ENCODE data around the gene PHF24. TPM values are rescaled to one million over a fixed set of nuclear protein-coding genes. Genes with fewer than 3 reads are reported as not detected.
"Not testable (repeated sequence)": the region's sequence is repeated elsewhere in the genome, so short reads cannot be mapped to it uniquely, and the experiment has no call there.

PHF24 gene
- total RNA-seq, 1 donor from 2014 or later: not detected

DNA sequence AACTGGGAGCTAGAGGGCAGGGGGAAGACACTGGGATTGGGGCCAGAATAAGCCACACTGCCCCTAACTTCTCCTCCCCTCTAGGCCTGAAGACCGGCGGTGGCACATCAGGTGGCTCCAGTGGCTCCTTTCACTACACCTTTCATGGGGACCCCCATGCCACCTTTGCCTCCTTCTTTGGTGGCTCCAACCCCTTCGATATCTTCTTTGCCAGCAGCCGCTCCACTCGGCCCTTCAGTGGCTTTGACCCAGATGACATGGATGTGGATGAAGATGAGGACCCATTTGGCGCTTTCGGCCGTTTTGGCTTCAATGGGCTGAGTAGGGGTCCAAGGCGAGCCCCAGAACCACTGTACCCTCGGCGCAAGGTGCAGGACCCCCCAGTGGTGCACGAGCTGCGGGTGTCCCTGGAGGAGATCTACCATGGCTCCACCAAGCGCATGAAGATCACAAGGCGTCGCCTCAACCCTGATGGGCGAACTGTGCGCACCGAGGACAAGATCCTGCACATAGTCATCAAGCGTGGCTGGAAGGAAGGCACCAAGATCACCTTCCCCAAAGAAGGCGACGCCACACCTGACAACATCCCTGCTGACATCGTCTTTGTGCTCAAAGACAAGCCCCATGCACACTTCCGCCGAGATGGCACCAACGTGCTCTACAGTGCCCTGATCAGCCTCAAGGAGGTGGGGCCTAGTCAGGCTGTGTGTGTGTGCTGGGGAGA, 38.3 kb downstream of the PHF24 start:
- no peak for DNase-seq (ENCODE audit: low read depth in 2 of 2)

GRCh38 chr9:34996905-34997279, 38.8 kb downstream of the PHF24 start:
- no peak for DNase-seq (ENCODE audit: low read depth in 2 of 2)

GRCh38 chr9:34997379-34997781, 39.3 kb downstream of the PHF24 start:
- DNase-seq (ENCODE audit: low read depth in 2 of 2): no peak

DNA sequence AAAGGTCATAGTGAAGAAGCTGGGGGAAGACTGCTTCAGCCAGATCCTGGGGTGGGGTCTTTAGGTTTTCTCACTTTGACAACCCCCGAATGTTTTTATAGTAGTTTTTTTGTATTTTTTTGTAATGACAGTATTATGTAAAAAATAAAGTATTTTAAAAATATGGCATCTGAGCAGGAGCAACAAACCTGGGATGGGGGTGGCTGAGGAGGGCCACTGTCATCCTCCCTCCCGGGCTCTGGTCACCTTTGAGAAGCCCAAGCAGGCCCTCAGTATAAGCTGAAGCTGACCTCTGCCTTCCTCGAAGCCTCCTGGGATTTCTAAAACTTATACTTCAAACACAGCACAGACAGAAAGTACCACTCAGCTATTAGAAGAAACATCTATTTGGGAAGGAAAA, 40.2 kb downstream of the PHF24 start:
- no peak for DNase-seq (ENCODE audit: low read depth in 2 of 2)

DNA sequence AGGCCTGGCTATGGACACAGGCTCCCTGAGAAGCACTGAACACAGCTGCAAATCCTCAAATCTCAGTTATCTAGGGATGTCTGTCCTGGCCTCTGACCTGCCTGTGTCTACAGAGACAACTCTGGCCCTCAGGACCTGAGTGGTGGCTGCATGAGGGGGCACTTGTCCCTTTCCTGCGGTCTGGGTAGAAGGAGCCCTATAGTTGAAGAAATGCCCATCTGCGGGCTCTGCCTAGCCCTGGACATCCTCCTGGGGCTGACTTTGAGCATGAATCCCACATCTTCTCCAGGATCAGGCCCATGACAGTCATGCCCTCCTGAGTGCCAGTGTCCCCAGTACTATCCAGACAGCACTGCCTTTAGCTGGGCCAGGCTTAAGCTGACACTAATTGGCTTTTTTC, 41.5 kb downstream of the PHF24 start:
- no peak for DNase-seq (ENCODE audit: low read depth in 2 of 2)

DNA sequence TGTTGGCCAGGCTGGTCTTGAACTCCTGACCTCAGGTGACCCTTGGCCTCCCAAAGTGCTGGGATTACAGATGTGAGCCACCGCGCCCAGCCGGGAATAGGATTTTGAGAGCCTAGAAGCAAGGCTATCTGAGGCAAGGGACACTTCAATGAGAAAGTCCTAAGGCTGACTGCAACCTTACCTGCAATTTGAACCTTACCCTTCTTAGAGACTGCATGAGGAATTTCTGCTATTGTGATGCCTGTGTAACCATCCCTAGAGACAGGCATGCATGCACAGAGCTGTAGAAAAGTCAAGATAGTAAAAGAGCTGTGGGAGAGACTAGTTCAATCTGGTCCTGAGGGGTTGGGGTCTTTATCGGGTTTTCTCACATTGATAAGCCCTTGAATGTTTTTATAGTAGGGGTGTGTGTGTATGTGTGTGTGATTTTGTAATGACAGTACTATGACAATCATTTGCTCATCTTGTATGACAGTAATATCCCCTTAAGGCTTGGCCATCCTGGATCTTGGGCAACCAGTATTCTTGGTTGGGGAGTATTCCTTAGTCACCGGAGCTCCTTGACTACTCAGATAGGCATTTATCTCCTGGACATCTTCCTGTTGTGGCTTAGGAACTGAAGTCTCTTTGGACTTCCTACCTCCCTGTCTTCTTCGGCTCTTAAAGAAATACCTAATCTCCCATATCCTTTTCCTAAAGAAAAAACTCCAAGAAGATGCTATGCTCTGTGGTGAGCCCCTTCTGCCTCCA, 42.6 kb downstream of the PHF24 start:
- no peak for DNase-seq (ENCODE audit: low read depth in 2 of 2)

DNA sequence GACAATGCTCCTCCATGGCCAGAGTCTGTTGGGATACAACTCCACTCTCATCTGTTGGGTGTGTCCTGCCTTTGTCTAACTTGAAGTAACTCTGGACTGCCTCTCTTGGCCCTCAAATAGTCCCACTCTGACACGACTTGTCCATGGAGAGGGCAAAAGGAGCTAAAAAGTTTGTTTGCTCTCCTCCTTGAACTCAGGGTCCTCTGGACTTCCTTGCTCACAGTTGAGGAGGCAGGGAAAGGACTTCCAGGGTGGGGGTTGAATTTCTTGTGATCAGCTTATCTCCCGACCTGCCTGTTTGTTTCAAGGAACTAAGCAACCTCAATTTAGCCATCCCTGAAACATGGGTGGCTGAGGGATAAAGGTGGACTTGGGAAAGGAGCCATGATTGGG, 43.2 kb downstream of the PHF24 start:
- DNase-seq (ENCODE audit: low read depth in 2 of 2): no peak

GRCh38 chr9:35001803-35002502, 43.9 kb downstream of the PHF24 start:
- DNase-seq (ENCODE audit: low read depth in 2 of 2): peak in 1 of 2 donors; percentile 63

- DNase-seq (ENCODE audit: low read depth in 2 of 2): no peak
These were observed 44.5 kb downstream of the PHF24 start for GRCh38 chr9:35002623-35003022.

- DNase-seq (ENCODE audit: low read depth in 2 of 2): not testable (repeated sequence)
These were observed 46.2 kb downstream of the PHF24 start for GRCh38 chr9:35004299-35004698.

DNA sequence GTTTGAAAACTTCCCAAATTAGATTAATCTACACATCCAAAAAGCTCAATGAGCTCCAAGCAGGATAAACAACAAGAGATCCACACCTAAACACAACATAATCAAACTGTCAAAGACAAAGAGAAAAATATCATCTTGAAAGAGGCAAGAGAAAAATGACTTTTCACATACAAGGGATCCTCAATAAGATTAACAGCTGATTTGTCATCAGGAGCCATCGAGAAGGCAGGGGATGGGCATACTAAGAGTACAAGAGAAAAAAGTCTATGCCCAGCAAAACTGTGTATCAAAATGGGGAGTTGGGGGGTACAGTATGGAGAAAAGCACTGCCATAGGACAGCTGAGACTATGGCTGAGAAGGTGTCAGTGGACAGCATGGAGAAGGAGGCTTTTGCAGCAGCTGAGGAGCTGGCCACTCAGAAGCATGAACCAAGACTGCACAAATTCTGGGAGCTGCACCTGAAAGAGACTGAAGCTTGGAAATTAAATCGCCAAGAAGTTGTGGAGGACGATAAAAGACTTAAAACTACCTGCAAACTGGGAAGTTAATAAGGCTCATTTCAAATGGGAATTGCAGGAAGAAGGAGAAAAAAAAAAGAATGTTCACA, 52.4 kb downstream of the PHF24 start:
- no peak for DNase-seq (ENCODE audit: low read depth in 2 of 2)

DNA sequence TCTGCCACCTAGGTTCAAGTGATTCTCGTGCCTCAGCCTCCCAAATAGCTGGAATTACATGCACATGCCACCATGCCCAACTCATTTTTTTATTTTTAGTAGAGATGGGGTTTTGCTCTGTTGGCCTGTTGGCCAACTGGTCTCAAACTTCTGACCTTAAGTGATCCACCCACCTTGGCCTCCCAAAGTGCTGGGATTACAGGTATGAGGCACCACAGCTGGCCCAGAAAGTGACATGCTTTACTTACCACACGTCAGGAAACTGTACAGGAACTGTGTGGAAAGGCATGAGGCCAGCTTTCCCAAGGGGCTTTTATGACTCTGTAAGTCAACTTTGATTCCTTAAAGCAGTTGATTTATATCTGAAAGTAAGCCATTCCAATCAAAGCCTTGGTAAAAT, 56.4 kb downstream of the PHF24 start:
- no peak for DNase-seq (ENCODE audit: low read depth in 2 of 2)

GRCh38 chr9:35023443-35023842, 65.4 kb downstream of the PHF24 start:
- DNase-seq (ENCODE audit: low read depth in 2 of 2): not testable (repeated sequence)

GRCh38 chr9:35026671-35027070, 68.6 kb downstream of the PHF24 start:
- no peak for DNase-seq (ENCODE audit: low read depth in 2 of 2)

GRCh38 chr9:35027374-35027773, 69.3 kb downstream of the PHF24 start:
- no peak for DNase-seq (ENCODE audit: low read depth in 2 of 2)

GRCh38 chr9:35027860-35028259, 69.8 kb downstream of the PHF24 start:
- DNase-seq (ENCODE audit: low read depth in 2 of 2): no peak

DNA sequence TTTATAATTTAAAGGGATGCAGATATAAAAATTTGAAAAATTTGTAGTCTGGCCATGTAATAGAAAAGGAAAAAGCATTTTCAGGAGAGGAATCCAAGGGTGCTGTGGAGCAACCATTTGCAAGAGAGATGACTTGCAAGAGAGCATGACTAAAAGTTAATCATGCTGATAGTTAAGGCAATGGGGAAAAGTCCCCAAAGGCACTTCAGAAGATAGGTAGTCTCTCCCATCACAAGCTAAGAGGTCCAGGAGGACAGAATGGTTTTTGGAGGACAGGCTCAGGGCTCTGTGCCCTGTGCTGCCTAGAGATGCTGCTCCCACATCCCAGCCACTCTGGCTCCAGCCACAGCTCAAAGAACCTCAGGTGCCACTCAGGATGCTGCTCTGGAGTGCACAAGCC, 70.3 kb downstream of the PHF24 start:
- no peak for DNase-seq (ENCODE audit: low read depth in 2 of 2)

DNA sequence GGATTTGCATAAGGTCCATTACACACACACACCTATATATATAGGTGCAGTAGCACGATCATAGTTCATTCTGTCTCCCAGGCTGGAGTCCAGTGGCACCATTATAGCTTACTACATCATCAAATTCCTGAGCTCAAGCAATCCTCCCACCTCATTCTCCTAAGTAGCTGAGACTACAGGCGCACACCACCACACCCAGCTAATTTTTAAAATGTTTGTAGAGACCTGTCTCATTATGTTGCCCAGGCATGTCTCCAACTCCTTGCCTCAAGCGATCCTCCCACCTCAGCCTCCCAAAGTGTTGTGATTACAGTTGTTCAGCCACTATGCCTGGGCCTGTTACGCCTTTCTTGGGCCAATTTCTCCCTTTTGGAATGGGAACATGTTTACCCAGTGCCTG, 71.2 kb downstream of the PHF24 start:
- no peak for DNase-seq (ENCODE audit: low read depth in 2 of 2)

DNA sequence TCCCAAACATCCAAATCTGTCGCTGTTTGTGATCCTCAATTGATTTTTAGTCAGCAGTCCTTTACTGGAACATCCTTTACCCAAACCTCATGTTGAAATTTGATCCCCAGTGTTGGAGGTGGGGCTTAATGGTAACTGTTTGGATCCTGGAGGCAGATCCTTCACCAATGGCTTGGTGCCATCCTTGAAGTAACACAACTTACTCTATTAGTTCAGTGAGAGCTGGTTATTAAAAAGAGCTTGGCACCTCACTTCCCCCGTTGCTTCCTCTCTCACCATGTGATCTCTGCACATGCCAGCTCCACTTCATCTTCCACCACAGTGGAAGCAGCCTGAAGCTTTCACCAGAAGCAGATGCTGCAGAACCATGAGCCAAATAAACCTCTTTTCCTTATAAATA, 71.8 kb downstream of the PHF24 start:
- no peak for DNase-seq (ENCODE audit: low read depth in 2 of 2)
